Measurements from ENCODE around the gene DEDD. TPM values are rescaled to one million over a fixed set of nuclear protein-coding genes. Genes with fewer than 3 reads are reported as not detected.
A peak's percentile ranks its signal among the peaks of the same experiment; 100 is the strongest.

DEDD gene
- total and polyA plus RNA-seq, 2 of the 13 experiments (the other 11 are each of a cell fraction or from before 2014, with no cell fraction given) = 12.6 to 27.8 TPM

DNA sequence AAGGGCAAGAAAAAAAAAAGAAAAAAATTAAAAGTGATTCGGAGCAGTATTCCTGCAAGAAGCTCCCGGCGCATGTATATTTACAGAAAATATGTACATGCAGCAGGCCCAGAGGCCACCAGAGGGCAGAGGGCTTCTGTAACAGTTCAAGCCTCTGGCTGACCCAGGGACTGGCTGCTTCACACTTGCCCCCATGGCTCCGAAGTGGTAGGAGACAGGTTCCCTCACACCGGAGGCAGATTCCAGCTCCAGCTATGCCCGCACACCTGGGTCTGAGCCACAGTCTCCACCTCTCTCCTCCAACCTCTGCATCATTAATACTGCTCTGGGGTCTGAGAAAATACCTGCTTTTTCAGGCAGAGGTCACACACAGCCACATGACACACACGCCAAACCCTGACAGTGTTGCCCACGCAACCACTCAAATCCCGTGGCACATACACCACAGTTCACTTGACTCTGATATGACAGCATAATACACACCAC is 60.5 kb downstream of the DEDD start (continued):
- TF ChIP-seq HCFC1 (IDR thresholded peaks at IDR 0.05; ENCODE audit: low read depth, low read length) (no peak), ZNF329 (CRISPR knock-in tag; IDR thresholded peaks at IDR 0.05; ENCODE audit: low read depth) (no peak), ZC3H13 (CRISPR knock-in tag; IDR thresholded peaks at IDR 0.05) (no peak), FOXA1 (IDR thresholded peaks at IDR 0.05) (no peak), FOXA1 (CRISPR knock-in tag; IDR thresholded peaks at IDR 0.05) (0 out of 2 replicates have a peak, but pooled peaks have one; percentile 40), ZNF772 (CRISPR knock-in tag; IDR thresholded peaks at IDR 0.05) (no peak), ZNF790 (CRISPR knock-in tag; IDR thresholded peaks at IDR 0.05; ENCODE audit: borderline replicate concordance) (no peak), ZNF644 (CRISPR knock-in tag; IDR thresholded peaks at IDR 0.05; ENCODE audit: low read depth) (no peak), MAFG (CRISPR knock-in tag; IDR thresholded peaks at IDR 0.05) (no peak), ASH2L (IDR thresholded peaks at IDR 0.05; ENCODE audit: insufficient read length, low read depth, low read length) (no peak), ZNF768 (CRISPR knock-in tag; IDR thresholded peaks at IDR 0.05) (no peak), SRY (CRISPR knock-in tag; IDR thresholded peaks at IDR 0.05) (no peak), SRSF1 (optimal IDR thresholded peaks at IDR 0.05; ENCODE audit: low read depth, low read length) (no peak)
- TF ChIP-seq, protein P1, sequence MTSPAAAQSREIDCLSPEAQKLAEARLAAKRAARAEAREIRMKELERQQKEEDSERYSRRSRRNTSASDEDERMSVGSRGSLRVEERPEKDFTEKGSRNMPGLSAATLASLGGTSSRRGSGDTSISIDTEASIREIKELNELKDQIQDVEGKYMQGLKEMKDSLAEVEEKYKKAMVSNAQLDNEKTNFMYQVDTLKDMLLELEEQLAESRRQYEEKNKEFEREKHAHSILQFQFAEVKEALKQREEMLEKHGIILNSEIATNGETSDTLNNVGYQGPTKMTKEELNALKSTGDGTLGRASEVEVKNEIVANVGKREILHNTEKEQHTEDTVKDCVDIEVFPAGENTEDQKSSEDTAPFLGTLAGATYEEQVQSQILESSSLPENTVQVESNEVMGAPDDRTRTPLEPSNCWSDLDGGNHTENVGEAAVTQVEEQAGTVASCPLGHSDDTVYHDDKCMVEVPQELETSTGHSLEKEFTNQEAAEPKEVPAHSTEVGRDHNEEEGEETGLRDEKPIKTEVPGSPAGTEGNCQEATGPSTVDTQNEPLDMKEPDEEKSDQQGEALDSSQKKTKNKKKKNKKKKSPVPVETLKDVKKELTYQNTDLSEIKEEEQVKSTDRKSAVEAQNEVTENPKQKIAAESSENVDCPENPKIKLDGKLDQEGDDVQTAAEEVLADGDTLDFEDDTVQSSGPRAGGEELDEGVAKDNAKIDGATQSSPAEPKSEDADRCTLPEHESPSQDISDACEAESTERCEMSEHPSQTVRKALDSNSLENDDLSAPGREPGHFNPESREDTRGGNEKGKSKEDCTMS (CRISPR knock-in tag; conservative IDR thresholded peaks at IDR 0.05) = no peak
- TF ChIP-seq, protein P2, sequence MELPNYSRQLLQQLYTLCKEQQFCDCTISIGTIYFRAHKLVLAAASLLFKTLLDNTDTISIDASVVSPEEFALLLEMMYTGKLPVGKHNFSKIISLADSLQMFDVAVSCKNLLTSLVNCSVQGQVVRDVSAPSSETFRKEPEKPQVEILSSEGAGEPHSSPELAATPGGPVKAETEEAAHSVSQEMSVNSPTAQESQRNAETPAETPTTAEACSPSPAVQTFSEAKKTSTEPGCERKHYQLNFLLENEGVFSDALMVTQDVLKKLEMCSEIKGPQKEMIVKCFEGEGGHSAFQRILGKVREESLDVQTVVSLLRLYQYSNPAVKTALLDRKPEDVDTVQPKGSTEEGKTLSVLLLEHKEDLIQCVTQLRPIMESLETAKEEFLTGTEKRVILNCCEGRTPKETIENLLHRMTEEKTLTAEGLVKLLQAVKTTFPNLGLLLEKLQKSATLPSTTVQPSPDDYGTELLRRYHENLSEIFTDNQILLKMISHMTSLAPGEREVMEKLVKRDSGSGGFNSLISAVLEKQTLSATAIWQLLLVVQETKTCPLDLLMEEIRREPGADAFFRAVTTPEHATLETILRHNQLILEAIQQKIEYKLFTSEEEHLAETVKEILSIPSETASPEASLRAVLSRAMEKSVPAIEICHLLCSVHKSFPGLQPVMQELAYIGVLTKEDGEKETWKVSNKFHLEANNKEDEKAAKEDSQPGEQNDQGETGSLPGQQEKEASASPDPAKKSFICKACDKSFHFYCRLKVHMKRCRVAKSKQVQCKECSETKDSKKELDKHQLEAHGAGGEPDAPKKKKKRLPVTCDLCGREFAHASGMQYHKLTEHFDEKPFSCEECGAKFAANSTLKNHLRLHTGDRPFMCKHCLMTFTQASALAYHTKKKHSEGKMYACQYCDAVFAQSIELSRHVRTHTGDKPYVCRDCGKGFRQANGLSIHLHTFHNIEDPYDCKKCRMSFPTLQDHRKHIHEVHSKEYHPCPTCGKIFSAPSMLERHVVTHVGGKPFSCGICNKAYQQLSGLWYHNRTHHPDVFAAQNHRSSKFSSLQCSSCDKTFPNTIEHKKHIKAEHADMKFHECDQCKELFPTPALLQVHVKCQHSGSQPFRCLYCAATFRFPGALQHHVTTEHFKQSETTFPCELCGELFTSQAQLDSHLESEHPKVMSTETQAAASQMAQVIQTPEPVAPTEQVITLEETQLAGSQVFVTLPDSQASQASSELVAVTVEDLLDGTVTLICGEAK (IDR thresholded peaks at IDR 0.05) = no peak
- TF ChIP-seq, protein P2 (CRISPR knock-in tag; IDR thresholded peaks at IDR 0.05) = no peak
- TF ChIP-seq, protein P3, sequence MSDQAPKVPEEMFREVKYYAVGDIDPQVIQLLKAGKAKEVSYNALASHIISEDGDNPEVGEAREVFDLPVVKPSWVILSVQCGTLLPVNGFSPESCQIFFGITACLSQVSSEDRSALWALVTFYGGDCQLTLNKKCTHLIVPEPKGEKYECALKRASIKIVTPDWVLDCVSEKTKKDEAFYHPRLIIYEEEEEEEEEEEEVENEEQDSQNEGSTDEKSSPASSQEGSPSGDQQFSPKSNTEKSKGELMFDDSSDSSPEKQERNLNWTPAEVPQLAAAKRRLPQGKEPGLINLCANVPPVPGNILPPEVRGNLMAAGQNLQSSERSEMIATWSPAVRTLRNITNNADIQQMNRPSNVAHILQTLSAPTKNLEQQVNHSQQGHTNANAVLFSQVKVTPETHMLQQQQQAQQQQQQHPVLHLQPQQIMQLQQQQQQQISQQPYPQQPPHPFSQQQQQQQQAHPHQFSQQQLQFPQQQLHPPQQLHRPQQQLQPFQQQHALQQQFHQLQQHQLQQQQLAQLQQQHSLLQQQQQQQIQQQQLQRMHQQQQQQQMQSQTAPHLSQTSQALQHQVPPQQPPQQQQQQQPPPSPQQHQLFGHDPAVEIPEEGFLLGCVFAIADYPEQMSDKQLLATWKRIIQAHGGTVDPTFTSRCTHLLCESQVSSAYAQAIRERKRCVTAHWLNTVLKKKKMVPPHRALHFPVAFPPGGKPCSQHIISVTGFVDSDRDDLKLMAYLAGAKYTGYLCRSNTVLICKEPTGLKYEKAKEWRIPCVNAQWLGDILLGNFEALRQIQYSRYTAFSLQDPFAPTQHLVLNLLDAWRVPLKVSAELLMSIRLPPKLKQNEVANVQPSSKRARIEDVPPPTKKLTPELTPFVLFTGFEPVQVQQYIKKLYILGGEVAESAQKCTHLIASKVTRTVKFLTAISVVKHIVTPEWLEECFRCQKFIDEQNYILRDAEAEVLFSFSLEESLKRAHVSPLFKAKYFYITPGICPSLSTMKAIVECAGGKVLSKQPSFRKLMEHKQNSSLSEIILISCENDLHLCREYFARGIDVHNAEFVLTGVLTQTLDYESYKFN (CRISPR knock-in tag; conservative IDR thresholded peaks at IDR 0.05) = no peak

Measured in HepG2 (cell line).